ENCODE data around the gene LFNG. TPM values are rescaled to one million over a fixed set of nuclear protein-coding genes. Genes with fewer than 3 reads are reported as not detected.

The LFNG gene
- total RNA-seq, 1 experiment from 2014 or later: 2.4 TPM

- CTCF ChIA-PET: no interaction called here
- Mint-ChIP-seq H3K4me1 (ENCODE audit: insufficient read depth, unreplicated experiment) (peaks cover 5% of the 10 kb centered on the region), H3K4me3 (ENCODE audit: unreplicated experiment) (no peak overlapping the region), H3K36me3 (ENCODE audit: insufficient read depth, unreplicated experiment) (peaks cover 4% of the 10 kb centered on the region), H3K27me3 (ENCODE audit: insufficient read depth, unreplicated experiment) (peaks cover 28% of the 10 kb centered on the region), H3K27ac (ENCODE audit: low read depth, unreplicated experiment) (no peak overlapping the region), H3K9me3 (ENCODE audit: unreplicated experiment) (peaks cover 14% of the 10 kb centered on the region)
- DNase-seq (ENCODE audit: unreplicated experiment): no peak
- intact Hi-C loops (cut with micrococcal nuclease): no loop called here
- POLR2A ChIA-PET: no interaction called here
- no TSS peak for BruUV-seq (replicated peaks)
- TF ChIP-seq CTCF (IDR thresholded peaks at IDR 0.05; ENCODE audit: unreplicated experiment): no peak
Observed at GRCh38 chr7:2488681-2489080, 30.9 kb upstream of the LFNG start.

GRCh38 chr7:2490181-2490651, 29.4 kb upstream of the LFNG start:
- intact Hi-C loops (cut with micrococcal nuclease): no loop called here
- ChIA-PET POLR2A (no interaction called here), CTCF (no interaction called here)

DNA sequence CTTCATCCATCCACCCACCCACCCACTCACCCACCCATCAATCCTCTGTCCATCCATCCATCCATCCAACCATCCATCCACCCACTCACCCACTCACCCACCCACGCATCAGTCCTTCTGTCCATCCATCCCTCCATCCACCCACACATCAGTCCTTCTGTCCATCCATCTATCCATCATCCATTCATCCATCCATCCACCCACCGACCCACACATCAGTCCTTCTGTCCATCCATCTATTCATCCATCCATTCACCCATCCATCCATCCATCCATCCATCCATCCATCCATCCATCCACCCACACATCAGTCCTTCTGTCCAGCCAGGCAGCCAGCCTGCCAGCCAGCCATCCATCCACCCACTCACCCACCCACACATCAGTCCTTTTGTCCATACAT, 27.5 kb upstream of the LFNG start:
- intact Hi-C loops (cut with micrococcal nuclease): no loop called here
- Mint-ChIP-seq H3K27ac (ENCODE audit: low read depth, unreplicated experiment) (no peak overlapping the region), H3K9me3 (ENCODE audit: unreplicated experiment) (peaks cover 14% of the 10 kb centered on the region), H3K4me1 (ENCODE audit: insufficient read depth, unreplicated experiment) (peaks cover 7% of the 10 kb centered on the region), H3K4me3 (ENCODE audit: unreplicated experiment) (no peak overlapping the region), H3K36me3 (ENCODE audit: insufficient read depth, unreplicated experiment) (peaks cover 4% of the 10 kb centered on the region), H3K27me3 (ENCODE audit: insufficient read depth, unreplicated experiment) (peaks cover 31% of the 10 kb centered on the region)
- TF ChIP-seq CTCF (IDR thresholded peaks at IDR 0.05; ENCODE audit: unreplicated experiment): no peak
- DNase-seq (ENCODE audit: unreplicated experiment): no peak
- ChIA-PET POLR2A (interaction anchor here (0.7 kb wide), 1 partner anchor 21 kb away, joined by 3 read pairs; no protein-coding TSS in a partner anchor), CTCF (no interaction called here)
- BruUV-seq (replicated peaks): no TSS peak

More at GRCh38 chr7:2490181-2490651, 29.4 kb upstream of the LFNG start:
- BruUV-seq (replicated peaks): no TSS peak
- peaks cover 4% of the 10 kb centered on the region for H3K36me3 Mint-ChIP-seq (ENCODE audit: insufficient read depth, unreplicated experiment)
- no peak for DNase-seq (ENCODE audit: unreplicated experiment)
- no peak overlapping the region for H3K27ac Mint-ChIP-seq (ENCODE audit: low read depth, unreplicated experiment)
- H3K4me1 Mint-ChIP-seq (ENCODE audit: insufficient read depth, unreplicated experiment): peaks cover 7% of the 10 kb centered on the region
- H3K27me3 Mint-ChIP-seq (ENCODE audit: insufficient read depth, unreplicated experiment): peaks cover 31% of the 10 kb centered on the region
- peaks cover 14% of the 10 kb centered on the region for H3K9me3 Mint-ChIP-seq (ENCODE audit: unreplicated experiment)
- TF ChIP-seq CTCF (IDR thresholded peaks at IDR 0.05; ENCODE audit: unreplicated experiment): no peak
- H3K4me3 Mint-ChIP-seq (ENCODE audit: unreplicated experiment): no peak overlapping the region

- DNase-seq (ENCODE audit: unreplicated experiment): no peak
- Mint-ChIP-seq H3K27me3 (ENCODE audit: insufficient read depth, unreplicated experiment) (peaks cover 31% of the 10 kb centered on the region), H3K4me1 (ENCODE audit: insufficient read depth, unreplicated experiment) (peaks cover 7% of the 10 kb centered on the region), H3K27ac (ENCODE audit: low read depth, unreplicated experiment) (no peak overlapping the region), H3K4me3 (ENCODE audit: unreplicated experiment) (no peak overlapping the region), H3K9me3 (ENCODE audit: unreplicated experiment) (peaks cover 14% of the 10 kb centered on the region), H3K36me3 (ENCODE audit: insufficient read depth, unreplicated experiment) (peaks cover 4% of the 10 kb centered on the region)
- intact Hi-C loops (cut with micrococcal nuclease): no loop called here
- no TSS peak for BruUV-seq (replicated peaks)
- ChIA-PET POLR2A (no interaction called here), CTCF (no interaction called here)
- no peak for TF ChIP-seq CTCF (IDR thresholded peaks at IDR 0.05; ENCODE audit: unreplicated experiment)
Observed at GRCh38 chr7:2493205-2494164, 26.1 kb upstream of the LFNG start.

Measured in MCF 10A (cell line).